HepG2 (cell line): ENCODE measurements around the gene TMEM131. TPM values are rescaled to one million over a fixed set of nuclear protein-coding genes. Genes with fewer than 3 reads are reported as not detected.

Source experiments
- BCL6 ChIP-seq: IDR thresholded peaks from 2 replicates; pipeline ENCODE4 v1.6.1; 2016; ENCODE audit warnings: missing genetic modification reagents, missing compliant biosample characterization
- GABPB1 ChIP-seq: IDR thresholded peaks from 2 replicates; pipeline ENCODE4 v1.6.1; 2016; ENCODE audit warnings: mild to moderate bottlenecking, missing genetic modification reagents, moderate library complexity, missing compliant biosample characterization
- KMT2A ChIP-seq: sonication (generic); formaldehyde crosslinking; IDR thresholded peaks from 2 replicates; pipeline ENCODE4 v1.4.0; 2020; ENCODE audit warnings: missing genetic modification reagents
- NONO ChIP-seq, 2 experiments: fragments of 450-650 bp in 1 of 2; sonication (generic) in 1 of 2; formaldehyde crosslinking in 1 of 2; IDR thresholded peaks in 1 of 2; conservative IDR thresholded peaks in 1 of 2; 2 replicates each; pipeline versions ENCODE4 v1.6.1 to v1.8.0; 2017 to 2022; ENCODE audit warnings: mild to moderate bottlenecking in 1 of 2, missing genetic modification reagents in 1 of 2, moderate library complexity in 1 of 2
- TOPORS ChIP-seq: sonication (generic); formaldehyde crosslinking; IDR thresholded peaks from 2 replicates; pipeline ENCODE4 v1.8.0; 2023; ENCODE audit warnings: mild to moderate bottlenecking, missing genetic modification reagents
- YEATS2 ChIP-seq: sonication (generic); formaldehyde crosslinking; IDR thresholded peaks from 2 replicates; pipeline ENCODE4 v1.4.0; 2020; ENCODE audit warnings: missing genetic modification reagents, borderline replicate concordance
- ZNF331 ChIP-seq: sonication (generic); formaldehyde crosslinking; IDR thresholded peaks from 2 replicates; pipeline ENCODE4 v1.4.0; 2020; ENCODE audit warnings: missing genetic modification reagents
- ZNF496 ChIP-seq: sonication (generic); formaldehyde crosslinking; IDR thresholded peaks from 2 replicates; pipeline ENCODE4 v1.8.1; 2023; ENCODE audit warnings: mild to moderate bottlenecking, moderate library complexity, missing genetic modification reagents; ENCODE audit not compliant: insufficient replicate concordance
- ZNF644 ChIP-seq: IDR thresholded peaks from 2 replicates; pipeline ENCODE4 v1.6.1; 2016; ENCODE audit warnings: low read depth
- polyA plus RNA-seq, 8 experiments: library from polyadenylated mRNA; depleted of rRNA in 3 of 8; stranded (reverse) in 7 of 8; unstranded in 1 of 8; fragments of >200 nt; fragmentation: Illumina TruSeq in 4 of 8; extraction: Trizol in 4 of 8; gene quantifications; 2 replicates each; pipeline versions ENCODE4 v1.2.1 to v1.2.3, GENCODE V29; 2011 to 2016; ENCODE audit warnings: low read depth in 4 of 8, missing spikeins in 1 of 8, mixed read lengths in 1 of 8; ENCODE audit not compliant: insufficient read depth in 1 of 8
- total RNA-seq, 5 experiments: library from RNA; depleted of rRNA; stranded (reverse); fragments of >200 nt; fragmentation: Illumina TruSeq; extraction: Trizol; gene quantifications; 2 replicates each; pipeline ENCODE4 v1.2.3, GENCODE V29; 2016; ENCODE audit warnings: low read depth in 1 of 5
- TF ChIP-seq, protein P1 (sequence below): sonication (generic); formaldehyde crosslinking; IDR thresholded peaks from 2 replicates; pipeline ENCODE4 v1.5.0; 2020; ENCODE audit warnings: mild to moderate bottlenecking, missing genetic modification reagents, borderline replicate concordance
- TF ChIP-seq, protein P2 (sequence below): sonication (generic); formaldehyde crosslinking; IDR thresholded peaks from 2 replicates; pipeline ENCODE4 v1.4.0; 2020; ENCODE audit warnings: missing genetic modification reagents
- TF ChIP-seq, protein P3 (sequence below): sonication (generic); formaldehyde crosslinking; IDR thresholded peaks from 2 replicates; pipeline ENCODE4 v1.4.0; 2020; ENCODE audit warnings: mild to moderate bottlenecking, low read depth, missing genetic modification reagents
- TF ChIP-seq, protein P4 (sequence below): sonication (generic); formaldehyde crosslinking; IDR thresholded peaks from 2 replicates; pipeline ENCODE4 v1.4.0; 2020; ENCODE audit warnings: missing genetic modification reagents, borderline replicate concordance
- TF ChIP-seq, protein P5 (sequence below): sonication (generic); formaldehyde crosslinking; IDR thresholded peaks from 2 replicates; pipeline ENCODE4 v1.4.0; 2020; ENCODE audit warnings: missing genetic modification reagents

TMEM131 gene
- total and polyA plus RNA-seq, 2 of the 13 experiments (the other 11 are each of a cell fraction or from before 2014, with no cell fraction given), result 17.9 to 19.5 TPM

DNA sequence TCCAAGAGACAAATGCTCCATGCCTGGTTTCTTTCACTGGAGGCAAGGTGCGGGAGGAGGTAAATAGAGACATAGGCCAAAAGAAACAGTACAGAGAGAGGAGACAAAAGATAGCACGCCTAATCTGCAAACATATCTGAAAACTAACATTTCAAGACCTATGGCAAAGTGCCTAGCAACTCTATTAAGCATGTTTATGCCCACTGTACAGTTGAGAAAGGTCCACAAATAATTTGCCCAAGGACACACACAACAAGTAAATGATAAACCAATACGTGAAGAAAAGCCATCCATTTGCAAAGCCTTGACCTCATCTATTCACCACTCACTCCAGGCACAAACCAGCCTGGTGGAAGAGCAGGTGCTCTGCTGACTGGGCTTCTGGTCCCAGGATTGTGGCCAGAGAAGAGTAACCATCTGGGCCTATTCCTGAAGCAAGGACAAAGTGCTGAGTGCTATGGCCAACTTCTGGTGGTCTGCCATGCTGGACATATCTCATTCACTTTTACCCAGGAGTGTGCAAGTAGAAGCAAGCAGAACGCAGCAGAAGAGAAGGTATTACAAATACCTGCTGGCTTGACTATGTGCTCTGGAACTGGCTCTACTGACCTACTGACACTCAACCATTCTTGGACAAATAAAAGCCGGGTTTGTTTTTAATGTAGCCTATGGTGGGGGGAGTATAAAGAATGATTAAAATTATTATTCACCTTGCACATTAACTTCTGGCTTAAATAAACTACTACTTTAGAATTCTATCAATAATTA lies 25.3 kb downstream of the TMEM131 start (continued):
- TF ChIP-seq, protein P1, sequence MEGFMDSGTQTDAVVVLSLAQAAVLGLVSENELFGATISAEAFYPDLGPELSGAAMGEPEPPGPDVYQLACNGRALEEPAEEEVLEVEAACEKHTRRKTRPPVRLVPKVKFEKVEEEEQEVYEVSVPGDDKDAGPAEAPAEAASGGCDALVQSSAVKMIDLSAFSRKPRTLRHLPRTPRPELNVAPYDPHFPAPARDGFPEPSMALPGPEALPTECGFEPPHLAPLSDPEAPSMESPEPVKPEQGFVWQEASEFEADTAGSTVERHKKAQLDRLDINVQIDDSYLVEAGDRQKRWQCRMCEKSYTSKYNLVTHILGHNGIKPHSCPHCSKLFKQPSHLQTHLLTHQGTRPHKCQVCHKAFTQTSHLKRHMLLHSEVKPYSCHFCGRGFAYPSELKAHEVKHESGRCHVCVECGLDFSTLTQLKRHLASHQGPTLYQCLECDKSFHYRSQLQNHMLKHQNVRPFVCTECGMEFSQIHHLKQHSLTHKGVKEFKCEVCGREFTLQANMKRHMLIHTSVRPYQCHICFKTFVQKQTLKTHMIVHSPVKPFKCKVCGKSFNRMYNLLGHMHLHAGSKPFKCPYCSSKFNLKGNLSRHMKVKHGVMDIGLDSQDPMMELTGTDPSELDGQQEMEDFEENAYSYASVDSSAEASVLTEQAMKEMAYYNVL (CRISPR knock-in tag), result peak; percentile 34; the same call in 1 of the 2 replicates
- TF ChIP-seq, protein P2, sequence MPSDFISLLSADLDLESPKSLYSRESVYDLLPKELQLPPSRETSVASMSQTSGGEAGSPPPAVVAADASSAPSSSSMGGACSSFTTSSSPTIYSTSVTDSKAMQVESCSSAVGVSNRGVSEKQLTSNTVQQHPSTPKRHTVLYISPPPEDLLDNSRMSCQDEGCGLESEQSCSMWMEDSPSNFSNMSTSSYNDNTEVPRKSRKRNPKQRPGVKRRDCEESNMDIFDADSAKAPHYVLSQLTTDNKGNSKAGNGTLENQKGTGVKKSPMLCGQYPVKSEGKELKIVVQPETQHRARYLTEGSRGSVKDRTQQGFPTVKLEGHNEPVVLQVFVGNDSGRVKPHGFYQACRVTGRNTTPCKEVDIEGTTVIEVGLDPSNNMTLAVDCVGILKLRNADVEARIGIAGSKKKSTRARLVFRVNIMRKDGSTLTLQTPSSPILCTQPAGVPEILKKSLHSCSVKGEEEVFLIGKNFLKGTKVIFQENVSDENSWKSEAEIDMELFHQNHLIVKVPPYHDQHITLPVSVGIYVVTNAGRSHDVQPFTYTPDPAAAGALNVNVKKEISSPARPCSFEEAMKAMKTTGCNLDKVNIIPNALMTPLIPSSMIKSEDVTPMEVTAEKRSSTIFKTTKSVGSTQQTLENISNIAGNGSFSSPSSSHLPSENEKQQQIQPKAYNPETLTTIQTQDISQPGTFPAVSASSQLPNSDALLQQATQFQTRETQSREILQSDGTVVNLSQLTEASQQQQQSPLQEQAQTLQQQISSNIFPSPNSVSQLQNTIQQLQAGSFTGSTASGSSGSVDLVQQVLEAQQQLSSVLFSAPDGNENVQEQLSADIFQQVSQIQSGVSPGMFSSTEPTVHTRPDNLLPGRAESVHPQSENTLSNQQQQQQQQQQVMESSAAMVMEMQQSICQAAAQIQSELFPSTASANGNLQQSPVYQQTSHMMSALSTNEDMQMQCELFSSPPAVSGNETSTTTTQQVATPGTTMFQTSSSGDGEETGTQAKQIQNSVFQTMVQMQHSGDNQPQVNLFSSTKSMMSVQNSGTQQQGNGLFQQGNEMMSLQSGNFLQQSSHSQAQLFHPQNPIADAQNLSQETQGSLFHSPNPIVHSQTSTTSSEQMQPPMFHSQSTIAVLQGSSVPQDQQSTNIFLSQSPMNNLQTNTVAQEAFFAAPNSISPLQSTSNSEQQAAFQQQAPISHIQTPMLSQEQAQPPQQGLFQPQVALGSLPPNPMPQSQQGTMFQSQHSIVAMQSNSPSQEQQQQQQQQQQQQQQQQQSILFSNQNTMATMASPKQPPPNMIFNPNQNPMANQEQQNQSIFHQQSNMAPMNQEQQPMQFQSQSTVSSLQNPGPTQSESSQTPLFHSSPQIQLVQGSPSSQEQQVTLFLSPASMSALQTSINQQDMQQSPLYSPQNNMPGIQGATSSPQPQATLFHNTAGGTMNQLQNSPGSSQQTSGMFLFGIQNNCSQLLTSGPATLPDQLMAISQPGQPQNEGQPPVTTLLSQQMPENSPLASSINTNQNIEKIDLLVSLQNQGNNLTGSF (CRISPR knock-in tag), result no peak
- TF ChIP-seq YEATS2 (CRISPR knock-in tag) (no peak), TOPORS (CRISPR knock-in tag) (no peak), GABPB1 (CRISPR knock-in tag) (0 out of 2 replicates have a peak, but pooled peaks have one; percentile 11), BCL6 (CRISPR knock-in tag) (peak; percentile 56; the same call in 1 of the 2 replicates), ZNF331 (CRISPR knock-in tag) (peak; percentile 63; the same call in 1 of the 2 replicates), ZNF496 (CRISPR knock-in tag) (no peak), KMT2A (peak; percentile 34; the same call in 1 of the 2 replicates), NONO (IDR thresholded peaks at IDR 0.05) (no peak), NONO (CRISPR knock-in tag; conservative IDR thresholded peaks at IDR 0.05) (0 out of 2 replicates have a peak, but pooled peaks have one; percentile 24), ZNF644 (CRISPR knock-in tag) (peak; percentile 88)
- TF ChIP-seq, protein P3, sequence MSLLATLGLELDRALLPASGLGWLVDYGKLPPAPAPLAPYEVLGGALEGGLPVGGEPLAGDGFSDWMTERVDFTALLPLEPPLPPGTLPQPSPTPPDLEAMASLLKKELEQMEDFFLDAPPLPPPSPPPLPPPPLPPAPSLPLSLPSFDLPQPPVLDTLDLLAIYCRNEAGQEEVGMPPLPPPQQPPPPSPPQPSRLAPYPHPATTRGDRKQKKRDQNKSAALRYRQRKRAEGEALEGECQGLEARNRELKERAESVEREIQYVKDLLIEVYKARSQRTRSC (CRISPR knock-in tag), result no peak
- TF ChIP-seq, protein P4, sequence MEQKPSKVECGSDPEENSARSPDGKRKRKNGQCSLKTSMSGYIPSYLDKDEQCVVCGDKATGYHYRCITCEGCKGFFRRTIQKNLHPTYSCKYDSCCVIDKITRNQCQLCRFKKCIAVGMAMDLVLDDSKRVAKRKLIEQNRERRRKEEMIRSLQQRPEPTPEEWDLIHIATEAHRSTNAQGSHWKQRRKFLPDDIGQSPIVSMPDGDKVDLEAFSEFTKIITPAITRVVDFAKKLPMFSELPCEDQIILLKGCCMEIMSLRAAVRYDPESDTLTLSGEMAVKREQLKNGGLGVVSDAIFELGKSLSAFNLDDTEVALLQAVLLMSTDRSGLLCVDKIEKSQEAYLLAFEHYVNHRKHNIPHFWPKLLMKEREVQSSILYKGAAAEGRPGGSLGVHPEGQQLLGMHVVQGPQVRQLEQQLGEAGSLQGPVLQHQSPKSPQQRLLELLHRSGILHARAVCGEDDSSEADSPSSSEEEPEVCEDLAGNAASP (CRISPR knock-in tag), result peak; percentile 49; the same call in 1 of the 2 replicates
- TF ChIP-seq, protein P5, sequence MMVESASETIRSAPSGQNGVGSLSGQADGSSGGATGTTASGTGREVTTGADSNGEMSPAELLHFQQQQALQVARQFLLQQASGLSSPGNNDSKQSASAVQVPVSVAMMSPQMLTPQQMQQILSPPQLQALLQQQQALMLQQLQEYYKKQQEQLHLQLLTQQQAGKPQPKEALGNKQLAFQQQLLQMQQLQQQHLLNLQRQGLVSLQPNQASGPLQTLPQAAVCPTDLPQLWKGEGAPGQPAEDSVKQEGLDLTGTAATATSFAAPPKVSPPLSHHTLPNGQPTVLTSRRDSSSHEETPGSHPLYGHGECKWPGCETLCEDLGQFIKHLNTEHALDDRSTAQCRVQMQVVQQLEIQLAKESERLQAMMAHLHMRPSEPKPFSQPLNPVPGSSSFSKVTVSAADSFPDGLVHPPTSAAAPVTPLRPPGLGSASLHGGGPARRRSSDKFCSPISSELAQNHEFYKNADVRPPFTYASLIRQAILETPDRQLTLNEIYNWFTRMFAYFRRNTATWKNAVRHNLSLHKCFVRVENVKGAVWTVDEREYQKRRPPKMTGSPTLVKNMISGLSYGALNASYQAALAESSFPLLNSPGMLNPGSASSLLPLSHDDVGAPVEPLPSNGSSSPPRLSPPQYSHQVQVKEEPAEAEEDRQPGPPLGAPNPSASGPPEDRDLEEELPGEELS (CRISPR knock-in tag), result peak; percentile 62
